HCEC 1CT (cell line): ENCODE measurements around the gene BHLHE40.

Experiments
- DNase-seq: peaks from one replicate; pipeline ENCODE4 v3.0.0-alpha.2; 2017

BHLHE40 gene

DNA sequence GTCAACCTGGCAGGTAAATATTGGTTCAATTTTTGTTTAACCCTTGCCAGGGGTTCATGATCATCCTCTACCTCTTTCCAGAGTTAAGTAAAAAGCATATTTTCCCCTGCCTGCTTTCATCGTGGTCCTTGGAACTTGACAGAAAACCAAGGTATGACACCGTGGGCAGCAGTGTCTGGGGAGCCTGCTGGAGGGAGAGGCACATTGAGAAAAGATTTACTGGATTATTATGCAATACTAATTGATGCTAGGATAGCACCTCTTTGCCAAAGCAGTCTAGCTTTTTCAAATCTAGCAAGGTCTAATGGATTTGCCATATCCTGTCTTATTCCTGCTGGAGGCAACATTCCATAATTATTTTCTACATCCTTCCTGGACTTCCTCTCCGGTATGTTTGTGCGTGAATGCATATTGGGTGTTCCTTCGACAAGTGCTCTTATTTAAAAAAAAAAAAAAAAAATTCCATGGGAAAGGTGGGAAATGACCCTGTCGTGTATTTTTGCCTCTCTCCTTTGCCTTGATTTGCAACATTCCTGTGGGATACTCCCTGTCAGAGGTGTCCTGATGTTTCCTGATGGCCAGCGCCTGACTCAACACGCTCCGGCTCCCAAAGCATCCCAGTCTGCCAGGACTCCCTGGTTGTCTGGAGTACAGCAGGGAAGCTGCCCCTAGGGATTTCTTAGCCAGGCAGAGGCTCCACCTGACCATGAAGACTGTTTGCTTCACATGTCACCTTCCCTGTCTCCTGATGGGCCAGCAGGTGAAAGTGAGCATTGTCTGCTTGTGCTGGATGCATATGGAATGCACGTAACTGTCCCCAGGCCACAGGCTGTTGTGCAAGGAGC is 6.3 kb downstream of the BHLHE40 start:
- no peak for DNase-seq

DNA sequence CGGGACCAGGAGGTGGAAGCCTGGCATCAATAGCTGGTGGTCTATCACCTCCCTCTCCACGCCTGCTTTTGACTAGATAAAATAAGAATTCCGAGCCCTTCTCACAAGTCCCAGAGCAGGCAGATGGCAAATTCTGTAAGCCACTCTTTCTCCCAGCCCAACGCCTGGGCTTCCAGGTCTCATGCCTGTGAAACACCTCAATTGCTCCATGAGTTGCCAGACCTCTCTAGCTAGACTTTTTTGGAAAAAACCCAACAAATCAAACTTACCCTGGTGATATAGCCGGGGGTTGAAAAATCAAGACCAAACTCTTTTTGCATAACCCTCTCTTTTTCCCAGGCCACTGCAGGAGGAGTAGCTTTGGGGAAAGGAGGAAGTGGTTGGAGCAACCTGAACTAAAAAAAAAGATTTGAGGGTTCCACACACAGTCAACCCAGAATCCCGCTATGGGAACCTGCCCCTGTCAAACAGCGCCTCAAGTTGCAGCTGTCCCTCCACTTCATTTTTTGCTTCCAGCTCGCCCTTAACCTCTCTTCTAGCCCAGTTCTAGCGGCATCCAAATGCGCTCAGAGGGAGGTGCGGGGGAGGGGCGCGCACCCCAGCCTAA is 7.0 kb downstream of the BHLHE40 start:
- peak; percentile 66 for DNase-seq

DNA sequence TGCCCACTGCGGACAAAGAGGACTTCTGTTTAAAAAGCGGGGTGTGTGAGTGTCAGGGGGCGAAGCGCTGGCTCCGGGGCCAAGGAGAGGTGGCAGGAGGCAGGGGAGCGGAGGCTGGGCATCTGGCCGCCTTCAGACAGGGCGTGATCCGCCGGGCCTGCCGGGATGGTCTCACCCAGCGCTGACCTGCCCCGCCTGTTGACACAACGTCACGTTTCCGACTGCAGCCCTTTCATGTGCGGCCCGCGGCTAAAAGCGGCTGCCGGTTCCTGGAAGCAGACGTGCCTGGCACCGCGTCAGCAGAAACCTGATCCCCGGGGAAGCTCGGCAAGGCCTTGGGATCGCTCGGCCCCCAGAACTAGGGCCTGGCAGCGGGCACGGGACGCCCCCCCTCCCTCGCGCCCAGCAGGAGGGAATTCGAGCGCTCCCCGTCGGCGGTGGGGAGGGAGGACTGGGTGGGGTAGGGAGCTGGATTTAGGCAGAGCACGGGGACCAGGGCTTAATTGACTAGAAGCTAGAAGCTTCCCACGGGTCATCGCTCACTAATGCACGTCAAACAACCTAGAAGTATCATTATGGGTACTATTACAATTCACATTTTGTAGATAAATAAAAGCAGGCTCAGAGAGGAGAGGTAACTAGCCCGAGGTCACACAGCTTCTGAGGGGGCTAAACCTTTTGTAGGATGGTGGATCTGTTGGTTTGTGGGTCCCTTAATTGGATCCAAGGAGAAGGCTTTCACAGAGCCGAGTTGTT is 7.7 kb downstream of the BHLHE40 start:
- DNase-seq, result peak; percentile 96

DNA sequence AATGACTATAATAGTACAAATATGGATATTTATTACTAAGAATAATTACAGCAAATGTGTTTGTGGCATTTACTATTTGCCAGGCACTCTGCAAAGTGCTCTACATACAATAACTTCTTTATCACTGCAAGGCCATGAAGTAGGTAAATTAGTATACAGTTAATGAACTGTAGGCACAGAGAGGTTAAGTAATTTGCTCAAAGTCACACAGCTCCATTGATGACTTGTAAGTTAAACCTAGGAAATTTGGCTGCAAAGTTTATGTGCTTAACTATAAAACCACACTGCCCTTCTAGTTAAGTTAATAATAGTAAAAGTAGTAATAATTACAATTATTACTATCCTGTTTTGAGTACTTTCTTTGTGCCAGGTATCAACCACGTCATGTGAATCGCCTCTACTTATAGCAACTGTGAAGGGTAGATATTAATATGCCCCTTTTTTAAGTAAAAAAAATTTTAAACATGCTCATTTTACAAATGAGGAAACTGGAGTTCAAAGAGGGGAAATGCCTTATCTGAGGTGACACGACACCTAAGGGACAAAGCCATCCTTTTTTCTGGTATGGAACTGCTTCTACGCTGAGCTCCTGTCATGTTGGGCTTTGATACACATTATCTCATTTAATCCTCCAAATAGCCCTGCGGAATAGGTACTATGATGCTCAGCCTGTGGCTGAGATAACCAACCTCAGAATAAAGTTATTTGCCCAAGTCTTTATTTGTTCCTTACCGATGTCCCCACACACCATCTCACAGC is 8.5 kb downstream of the BHLHE40 start:
- no peak for DNase-seq

DNA sequence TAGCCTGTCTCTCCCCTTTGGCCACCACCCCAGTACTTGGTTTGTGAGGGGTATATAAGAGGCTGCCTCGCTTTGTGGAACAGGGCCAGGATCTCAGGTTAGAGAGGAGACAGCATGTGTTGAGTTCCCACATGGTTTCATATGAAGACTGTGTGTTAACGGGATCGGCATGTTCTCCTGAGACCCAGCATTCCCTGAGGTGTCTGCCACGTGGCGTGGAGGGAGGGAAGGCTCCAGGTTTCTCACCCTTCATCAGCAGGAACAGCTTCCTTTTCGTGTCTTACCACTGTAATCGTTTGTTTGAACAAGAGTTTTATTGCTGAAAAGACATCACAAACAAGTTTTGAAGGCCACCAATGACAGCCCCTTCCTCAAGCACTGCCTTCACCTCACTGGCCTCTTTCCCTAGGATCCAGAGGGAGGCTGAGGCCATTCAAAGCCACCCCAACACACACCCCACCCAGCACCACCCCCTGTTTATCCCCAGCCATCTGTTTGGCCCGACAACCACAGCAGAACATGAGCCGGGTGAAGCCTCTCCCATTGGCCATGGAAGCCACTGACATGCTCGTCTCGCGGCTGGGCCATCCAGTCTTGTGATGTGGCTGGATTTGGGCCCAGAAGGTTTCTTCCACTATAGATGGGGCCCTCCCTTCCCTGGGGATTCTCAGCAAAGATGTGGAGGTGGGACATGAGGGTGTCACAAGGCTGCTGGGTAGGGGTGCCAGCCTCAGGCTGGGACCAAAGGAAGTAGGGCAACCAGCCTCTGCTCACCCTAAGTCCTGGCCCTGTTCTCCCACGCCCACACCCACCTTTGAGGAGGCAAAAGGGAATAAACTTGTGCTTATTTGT is 10.0 kb downstream of the BHLHE40 start:
- peak; percentile 20 for DNase-seq

DNA sequence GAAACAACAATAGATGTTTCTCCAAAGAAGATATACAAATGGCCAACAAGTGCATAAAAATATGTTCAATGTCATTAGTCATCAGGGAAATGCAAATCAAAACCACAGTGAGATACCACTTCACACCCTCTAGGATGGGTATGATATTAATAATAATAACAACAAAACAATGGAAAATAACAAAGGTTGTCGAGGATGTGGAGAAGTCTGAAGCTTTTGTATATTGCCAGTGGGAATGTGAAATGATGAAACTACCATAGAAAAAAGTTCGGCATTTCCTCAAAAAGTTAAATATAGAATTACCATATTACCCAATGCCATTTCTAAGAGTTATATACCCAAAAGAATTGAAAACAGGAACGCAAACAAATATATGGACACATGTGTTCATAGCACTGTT is 10.8 kb downstream of the BHLHE40 start:
- DNase-seq, result no peak

DNA sequence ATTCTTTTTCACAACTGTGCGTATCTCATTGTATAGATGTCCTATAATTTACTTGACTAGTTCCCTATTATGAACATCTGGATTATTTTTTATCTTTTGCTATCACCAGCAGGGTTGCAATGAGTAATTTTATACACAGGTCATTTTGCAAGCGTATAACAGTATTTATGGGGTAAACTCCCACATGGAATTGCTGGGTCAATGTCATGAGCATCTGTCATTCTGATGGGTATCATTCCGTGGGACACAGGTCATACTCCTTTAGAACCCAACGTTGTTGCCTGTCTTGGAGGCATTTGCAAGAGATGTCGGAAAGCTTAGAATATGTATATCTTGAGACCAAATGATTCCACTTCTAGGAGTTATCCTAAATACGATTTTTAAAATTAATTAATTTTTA is 12.9 kb downstream of the BHLHE40 start:
- DNase-seq, result no peak

DNA sequence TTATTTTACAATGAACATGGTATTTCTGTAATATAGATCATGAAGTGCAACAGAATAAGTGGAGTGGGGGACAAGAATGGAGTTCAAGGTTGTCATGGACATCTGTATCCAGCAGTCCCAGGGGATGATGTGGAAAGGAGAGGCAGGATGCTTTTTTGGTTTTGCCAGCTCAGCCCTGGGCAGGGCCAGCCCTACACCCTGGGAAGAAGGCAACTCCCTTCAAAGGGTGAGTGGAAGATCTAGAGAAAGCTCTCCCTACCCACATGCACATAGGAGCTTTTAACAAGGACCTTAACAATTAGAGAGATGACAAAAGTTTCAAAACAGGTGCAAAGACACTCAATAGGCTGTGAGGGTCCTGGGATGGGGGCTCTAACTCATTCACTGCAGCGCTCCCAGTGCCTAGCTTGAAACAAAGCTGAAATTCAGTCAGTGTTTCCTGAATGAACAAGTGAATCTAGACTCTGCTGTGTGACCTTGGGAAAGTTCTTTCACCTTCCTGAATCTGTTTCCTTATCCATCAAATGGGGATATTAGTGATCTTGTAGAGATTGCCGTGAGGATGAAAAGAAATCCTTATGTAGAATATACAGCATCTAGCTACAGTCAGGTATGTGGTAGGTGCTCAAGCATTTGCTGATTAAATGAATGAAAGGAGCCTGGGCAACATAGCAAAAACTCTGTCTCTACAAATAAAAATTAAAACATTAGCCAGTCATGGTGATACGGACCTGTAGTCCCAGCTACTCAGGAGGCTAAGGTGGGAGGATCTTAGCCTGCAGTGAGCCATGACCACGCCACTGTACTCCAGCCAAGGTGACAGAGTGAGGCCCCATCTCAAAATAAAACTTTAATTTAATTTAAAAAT is 14.3 kb downstream of the BHLHE40 start:
- no peak for DNase-seq

DNA sequence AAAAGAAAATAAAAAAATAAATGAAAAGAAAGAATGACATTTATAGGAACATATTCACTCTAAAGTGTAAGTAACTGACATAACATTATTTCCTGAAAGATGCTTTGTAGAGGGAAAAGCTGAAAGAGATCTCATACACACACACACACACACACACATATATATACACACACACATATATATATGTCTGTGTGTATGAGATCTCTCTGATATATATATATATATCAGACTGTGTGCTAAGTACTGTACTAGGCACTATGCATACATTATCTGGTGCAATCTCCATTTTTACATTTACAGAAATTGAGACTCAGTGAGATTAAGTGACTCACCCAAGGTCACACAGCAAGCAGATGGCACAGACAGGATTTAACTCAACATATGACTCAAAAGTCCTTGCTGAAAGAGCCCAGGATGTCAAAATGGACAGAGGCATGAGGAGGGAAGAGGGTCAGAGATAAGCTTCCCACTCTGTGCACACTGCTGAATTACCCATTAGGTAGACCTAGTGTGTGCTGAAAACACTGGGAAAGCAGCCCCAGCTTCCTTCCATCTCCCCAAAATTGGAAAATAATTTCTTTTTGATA is 15.0 kb downstream of the BHLHE40 start:
- peak; percentile 80 for DNase-seq

DNA sequence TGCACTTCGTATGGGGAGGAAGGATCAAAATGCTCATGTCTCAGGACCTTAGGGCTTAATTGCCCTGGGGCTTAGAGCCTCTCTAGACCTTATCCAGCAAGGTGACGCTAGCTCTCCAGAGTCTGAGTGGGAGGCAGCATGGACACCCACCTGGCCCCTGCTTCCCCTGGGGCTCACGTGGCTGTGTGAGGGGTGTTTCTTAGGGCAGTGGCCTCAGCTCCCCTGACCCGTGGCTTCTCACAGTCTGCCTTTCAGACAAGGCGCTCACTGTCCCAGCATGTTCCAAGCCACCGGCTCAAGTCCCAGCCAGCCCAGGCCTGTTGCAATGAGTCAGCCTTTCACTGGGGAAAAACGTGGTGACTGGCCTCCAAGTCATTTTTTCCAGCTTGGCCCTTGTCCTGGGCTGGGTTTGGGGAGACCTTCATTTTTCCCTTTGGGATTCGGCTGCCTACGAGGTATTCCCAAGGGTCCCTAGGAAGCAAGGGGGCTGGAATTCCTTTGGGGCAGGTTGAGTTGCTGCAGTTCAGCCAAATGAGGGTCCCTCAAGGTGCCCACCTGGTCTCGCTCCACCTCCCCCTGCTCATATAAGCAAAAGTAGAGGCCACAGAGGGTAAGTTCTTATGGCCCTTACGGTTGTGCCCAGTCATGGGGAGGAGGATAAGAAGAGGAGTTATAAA is 15.7 kb downstream of the BHLHE40 start:
- peak; percentile 87 for DNase-seq

DNA sequence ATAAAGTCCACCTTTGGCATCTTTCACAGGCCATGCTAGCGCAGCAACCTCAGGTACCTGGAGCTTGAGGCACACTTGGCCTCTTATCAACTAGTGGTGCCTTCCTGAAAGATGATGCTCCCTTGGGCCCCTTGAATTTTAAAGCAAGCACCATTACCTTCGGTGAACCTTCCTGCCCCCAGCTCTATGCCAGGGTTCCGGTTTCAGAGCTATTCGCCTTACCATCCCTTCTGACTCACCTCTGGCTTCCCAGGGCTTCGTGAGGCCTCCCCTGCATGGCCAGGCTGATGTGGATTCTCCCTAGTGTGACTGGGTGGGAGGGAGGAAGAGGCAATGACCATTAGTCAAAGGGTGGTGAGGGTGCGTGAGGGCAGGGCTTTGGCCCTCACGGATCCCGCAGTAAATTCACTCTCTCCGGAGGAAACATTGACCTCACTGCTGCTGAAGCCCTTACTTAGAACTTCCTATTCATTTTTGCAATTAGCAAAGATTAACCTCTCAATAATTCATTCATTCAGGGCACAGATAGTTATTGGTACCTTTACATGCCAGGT is 16.3 kb downstream of the BHLHE40 start:
- DNase-seq, result peak; percentile 57

DNA sequence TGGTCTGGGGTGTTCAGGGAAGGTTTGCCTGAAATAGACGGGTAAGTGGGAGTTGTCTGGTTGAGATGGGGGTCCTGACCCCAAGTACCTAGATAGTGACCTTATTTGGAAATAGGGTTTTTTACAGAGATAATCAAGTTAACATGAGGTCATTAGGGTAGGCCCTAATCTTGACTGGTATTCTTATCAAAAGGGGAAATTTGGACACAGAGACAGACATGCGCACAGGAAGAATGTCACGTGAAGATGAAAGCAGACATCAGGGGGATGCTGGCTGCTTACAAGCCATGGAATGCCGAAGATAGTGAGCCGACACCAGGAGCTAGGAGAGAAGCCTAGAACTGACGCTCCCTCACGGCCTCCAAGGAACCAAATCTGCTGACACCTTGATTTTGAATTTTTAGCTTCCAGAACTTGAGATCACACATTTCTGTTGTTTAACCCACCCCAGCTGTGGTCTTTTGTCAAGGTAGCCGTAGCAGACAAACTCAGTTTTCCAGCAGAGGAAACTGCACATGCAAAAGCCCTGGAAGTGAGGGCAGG is 17.1 kb downstream of the BHLHE40 start:
- DNase-seq, result no peak

DNA sequence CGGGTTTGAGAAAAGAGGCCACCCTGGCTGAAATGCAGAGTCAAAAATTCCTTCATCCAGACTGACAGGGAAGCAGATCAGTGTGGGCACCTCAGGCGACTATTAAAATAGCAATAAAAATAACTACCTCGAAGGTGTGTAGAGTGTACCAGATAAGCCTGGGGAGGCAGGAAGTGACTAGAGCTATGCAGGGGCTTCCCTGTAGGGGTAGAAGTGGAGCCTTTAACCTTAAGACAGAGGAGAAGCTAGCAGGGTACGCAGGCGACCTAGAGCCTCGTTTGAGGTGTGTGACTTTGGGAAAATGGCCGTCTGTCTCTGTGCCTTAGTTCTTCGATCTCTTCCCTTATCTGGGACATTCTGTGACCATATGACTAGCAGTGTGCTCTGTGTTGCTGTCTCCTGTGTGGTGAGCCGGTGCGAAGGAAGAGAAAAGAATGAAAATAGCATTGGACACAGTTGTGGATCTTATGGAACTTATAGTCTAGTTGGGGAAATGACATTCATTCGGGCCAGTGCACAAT is 17.6 kb downstream of the BHLHE40 start:
- no peak for DNase-seq

DNA sequence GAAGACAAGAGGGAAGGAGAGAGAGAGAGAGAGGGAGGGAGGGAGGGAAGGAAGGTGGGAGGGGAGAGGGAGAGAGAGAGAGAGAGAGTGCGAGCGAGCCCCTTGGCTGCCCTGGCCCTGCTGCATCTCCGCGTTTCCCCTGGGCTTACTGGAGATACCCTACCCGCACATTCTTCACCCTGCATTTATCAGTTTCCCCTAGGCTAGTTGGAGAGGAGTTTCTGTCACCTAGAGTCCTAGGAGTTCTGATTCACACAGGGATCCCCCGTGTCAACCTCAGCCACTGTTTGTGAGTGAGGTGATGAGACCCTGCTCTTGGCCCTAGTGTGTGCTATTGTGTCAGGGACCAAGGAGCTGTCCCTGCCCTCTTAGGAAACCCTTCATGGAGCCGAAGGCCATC is 18.7 kb downstream of the BHLHE40 start:
- DNase-seq, result no peak

DNA sequence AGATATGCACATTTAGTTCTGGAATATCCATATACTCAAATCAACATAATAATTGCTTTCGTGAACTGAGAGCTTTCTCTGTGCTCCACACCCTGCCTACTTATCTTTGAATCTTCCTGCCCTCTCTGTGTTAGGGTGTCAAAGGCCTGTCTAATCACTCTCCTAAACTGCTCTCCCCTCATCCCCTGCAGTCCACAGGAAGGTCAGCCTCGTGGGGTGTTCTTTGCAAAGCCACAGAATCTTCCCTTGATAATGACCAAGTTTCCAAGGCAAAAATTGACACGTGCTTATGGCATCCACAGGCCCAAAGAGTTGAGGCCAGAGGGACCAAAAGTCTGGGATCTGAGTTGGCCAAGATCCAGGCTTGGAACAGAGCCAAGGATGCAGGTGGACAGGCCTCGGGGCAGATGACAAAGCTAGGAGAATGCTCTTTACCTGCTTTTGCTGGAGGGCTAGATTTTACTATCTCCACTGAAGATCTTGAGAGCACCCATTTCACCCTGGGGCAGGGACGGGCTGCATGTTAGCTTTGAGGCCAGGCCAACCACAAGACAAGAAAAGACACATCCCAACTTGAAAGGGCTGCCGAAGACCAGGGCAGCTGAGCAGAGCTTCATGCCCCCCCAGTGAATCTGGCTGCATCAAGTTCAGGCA is 20.4 kb downstream of the BHLHE40 start:
- DNase-seq, result no peak

DNA sequence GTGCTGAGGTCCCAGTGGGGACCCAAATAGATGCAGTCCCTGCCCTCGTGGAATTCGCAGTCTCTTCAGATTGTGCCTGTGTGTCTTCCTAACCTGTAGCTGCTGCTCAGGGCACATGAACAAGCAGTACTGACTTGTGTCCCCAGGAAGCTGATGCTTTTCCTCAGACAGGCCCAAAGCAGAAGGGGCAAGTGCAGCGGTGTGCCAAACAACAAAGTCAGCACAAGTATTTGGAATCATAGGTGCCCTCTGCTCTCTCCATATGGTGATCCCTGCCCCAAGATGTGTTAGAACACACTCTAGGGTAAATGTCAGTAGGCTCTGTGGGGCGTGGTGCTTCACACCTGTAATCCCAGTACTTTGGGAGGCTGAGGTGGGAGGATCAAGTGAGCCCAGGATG is 21.9 kb downstream of the BHLHE40 start:
- no peak for DNase-seq

DNA sequence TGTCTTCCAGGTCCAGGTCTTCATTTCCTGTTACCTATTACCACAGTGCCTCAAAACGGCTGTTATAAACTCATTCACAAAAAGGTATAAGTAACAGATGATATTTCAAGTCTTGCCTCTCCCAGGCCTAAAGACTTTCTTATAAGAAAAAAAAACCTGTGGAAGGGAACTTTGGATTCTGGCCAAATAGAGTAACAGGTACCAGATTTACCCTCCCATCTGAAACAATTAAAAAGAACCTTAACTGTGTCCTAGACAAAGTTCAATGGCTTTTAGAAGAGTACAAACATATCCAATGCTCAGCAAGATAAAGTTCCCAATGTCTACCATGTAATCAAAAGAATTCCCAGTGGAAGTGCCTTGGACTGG is 22.6 kb downstream of the BHLHE40 start:
- DNase-seq, result no peak

DNA sequence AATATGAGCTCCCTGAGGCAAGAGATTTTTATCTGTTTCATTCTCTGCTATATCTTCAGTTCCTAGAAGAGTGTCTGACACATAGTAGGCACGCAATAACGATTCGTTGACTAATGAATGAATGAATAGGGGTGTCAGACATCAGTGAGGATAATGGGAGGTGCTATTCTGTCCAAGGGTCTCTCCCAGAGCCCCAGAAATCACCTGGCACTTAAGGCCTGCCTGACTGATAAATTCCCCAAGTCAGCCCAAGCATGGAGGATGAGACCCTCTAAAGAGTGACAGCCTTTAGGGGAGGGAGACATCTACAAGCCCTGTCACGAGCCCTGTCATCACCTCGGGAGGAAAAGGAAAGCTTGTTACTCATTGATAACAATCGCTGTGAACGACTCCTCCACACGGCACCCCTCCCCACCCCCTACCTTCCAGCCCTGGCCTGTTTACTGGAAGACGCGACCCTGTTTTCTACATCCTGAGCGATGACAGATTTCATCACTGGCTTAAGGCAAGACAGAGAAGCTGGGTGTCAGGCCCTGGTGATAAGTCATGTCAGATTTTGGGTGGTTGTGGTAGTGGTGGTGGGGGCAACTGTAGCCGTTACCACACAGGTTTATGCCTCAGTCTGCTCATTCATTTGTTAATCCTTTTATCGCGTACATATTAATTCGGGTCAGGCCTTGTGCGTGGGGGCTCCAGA is 23.1 kb downstream of the BHLHE40 start:
- no peak for DNase-seq
